HPDE6-E6E7 (cell line): Measurements from ENCODE around the gene ANKRD44.
"Not testable (repeated sequence)": the region's sequence is repeated elsewhere in the genome, so short reads cannot be mapped to it uniquely, and the experiment has no call there.

Experiments used
- DNase-seq: peaks from one replicate; pipeline ENCODE4 v3.0.0; 2011; ENCODE audit warnings: missing footprints; ENCODE audit errors: extremely low spot score

Gene ANKRD44

GRCh38 chr2:197076652-197077051, 233.9 kb downstream of the ANKRD44 start:
- no peak for DNase-seq

DNA sequence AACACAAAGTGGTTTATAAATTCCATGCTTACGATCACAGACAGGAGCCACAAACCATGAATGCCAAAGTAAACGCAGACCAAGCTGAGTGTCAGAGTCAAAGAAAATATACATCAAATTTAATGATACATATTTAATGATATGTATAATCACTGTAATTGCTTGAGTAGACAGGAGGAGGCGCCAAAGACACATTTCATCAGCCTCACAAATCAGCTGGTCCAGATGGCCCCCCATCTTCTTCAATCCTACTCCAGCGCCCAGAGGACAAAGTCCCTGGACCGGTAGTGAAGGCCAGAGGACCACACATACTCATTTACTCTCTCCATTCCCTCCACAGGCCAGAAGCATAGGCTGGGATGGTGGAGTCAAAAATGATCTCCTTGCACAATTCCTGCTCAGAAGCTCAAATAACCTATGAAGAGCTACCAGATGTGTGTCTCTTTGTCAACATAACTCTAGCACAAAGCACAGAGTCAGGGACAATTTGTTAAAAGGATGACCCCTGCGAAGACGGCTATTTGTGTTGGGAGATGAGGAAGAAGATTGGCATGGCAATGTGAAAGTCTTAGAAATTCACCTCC, 234.7 kb downstream of the ANKRD44 start:
- no peak for DNase-seq

DNA sequence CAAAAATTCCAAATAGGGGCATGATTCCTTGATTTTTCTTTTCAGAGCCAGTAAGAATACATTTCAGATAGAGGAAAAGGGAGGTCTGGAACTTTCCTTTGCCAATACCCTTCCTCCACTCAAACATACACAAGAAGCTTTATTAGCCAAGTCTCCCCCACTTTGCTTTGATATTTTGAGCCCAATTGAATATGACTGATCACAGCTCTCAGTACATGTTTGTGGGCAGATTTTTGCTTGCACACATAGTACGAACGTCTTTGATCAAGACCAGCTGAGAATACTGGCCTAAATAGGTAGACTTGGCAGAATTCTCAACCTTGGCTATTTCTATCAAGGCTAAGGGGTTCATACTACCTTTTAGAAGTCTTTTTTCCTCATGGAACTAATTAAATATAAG, 235.3 kb downstream of the ANKRD44 start:
- DNase-seq, result no peak

DNA sequence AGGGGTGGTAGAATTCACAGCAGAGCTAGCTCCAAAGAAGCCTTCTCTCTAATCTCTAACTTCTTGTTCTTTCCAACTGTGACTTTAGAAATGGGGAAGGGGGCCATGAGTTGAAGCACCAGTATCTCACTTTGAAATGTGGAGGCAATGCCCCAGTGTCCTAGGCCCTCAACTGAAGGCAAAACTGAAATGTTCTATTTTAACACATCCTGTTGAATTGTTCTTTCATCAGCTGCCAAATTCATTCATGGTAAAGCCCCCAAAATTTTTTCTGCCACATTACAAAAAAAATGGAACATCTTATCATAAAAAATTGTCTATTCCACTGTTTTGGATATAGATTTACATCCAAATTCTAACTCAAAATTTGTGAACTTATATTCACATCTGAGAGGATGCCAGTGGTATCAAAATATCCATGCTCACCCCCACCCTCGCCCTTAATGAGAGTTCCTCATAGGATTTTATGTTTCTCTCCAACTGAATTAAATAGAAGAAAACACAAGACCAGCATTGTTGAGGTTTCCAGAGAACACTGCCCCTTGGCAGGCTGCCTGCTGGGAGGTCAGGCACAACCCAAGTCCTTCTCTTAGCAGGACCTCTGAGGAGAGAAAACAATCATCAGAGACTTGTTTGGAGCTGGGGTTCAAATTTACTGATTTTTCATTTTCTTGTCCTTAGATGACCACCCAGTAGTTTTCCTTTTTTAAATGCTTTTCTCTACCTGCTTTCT, 236.7 kb downstream of the ANKRD44 start:
- no peak for DNase-seq

DNA sequence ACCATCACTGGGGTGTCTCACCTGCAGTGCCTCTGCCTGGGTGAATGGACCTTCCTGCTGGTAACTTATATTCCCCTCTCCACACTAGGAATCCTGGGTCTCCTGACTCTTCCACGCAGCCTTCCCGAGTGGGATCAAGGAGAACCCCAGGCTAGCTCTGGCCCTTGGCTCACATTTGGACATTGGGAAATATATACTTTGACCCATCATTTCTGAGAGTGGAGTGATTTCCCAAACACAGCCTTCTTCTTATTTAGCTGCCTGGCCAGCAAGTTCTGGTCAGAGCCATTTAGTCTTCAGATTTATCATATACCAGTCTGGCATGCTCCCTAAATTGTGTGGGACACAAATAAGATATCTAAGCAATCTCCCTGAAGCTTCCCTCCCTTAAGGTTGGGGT, 237.3 kb downstream of the ANKRD44 start:
- no peak for DNase-seq

DNA sequence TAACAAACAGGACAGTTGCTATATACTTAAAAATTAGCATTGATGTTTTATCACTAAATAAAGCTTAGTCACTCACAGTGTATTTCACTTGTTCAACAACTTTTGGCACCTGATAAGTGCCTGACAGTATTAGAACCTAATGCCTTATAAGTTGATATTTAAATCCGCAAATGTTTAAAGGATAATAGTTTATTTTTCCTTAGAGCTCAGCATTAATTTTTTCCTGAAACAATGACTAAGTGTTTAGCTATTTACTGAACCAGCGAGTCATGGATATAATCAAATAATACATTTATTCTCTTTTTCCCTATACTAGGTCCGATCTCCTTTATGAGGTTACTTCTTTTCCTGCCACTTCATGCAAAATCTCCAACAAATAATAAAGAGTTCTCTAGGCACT, 238.0 kb downstream of the ANKRD44 start:
- DNase-seq, result no peak

DNA sequence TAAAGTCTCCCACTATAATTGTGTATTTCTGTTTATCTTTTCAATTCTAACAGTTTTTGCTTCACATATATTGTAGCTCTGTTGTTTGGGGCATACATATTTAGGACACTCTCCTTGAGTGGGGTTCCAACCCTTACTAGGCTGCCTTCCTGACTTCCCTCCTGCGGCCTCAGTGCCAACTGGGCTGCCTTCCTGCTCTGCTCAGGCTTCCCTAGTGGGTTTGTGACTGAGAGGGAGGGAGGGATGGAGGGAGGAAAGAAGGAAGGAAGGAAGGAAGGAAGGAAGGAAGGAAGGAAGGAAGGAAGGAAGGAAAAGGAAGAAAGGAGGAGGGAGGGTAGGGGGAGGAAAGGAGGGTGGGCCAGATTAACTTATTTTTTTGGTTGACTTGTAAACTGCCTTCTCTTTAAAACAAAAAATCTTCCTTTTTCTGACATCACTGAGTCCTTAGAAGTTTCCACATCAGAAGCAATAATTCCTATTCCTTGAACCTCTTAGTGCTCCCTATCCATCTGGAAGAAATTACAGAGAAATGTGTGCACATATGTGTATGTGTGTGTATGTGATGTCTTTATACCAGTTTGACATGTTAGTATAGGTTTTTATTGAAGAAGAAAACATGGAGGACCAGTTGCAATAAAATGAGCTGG, 238.7 kb downstream of the ANKRD44 start:
- DNase-seq, result no peak

DNA sequence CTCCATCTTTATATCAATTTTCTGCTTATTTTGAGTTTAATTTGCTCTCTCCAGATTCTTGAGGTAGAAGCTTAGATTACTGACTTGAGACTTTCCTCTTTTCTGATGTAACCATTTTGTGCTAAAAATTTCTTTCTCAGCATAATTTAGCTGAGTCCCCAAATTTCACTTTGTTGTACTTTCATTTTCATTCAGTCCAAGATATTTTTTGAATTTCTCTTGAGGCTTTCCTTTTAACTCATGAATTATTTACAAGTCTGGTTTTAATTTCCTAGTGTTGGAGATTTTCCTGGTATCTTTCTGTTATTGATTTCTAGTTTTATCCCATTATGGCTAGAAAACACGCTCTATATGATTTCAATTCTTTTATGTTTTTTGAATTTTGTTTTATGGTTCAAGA, 239.4 kb downstream of the ANKRD44 start:
- DNase-seq, result no peak

DNA sequence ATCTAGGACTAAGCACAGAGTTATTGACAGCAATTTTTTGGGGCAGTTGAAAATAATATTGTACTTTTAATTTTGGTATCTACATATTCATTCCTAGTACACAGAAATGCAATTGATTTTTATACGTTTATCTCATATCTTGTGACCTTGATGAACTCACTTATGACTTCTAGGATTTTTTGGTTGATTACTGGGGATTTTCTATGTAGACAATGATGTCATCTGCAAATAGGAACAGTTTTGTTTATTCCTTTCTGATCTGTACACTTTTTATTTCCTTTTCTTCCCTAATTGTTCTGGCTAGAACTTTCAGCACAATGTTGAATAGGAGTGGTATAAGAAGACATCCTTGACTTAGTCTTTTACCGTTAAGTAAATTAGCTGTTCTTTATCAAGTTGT, 240.6 kb downstream of the ANKRD44 start:
- DNase-seq, result no peak

DNA sequence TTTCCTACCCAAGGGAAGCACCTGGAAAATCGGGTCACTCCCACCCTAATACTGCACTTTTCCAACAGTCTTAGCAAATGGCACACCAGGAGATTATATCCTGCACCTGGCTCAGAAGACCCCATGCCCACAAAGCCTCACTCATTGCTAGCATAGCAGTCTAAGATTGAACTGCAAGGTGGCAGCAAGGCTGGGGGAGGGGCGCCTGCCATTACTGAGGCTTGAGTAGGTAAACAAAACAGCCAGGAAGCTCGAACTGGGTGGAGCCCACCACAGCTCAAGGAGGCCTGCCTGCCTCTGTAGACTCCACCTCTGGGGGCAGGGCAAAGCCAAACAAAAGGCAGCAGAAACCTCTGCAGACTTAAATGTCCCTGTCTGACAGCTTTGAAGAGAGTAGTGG, 248.0 kb downstream of the ANKRD44 start:
- DNase-seq, result not testable (repeated sequence)

DNA sequence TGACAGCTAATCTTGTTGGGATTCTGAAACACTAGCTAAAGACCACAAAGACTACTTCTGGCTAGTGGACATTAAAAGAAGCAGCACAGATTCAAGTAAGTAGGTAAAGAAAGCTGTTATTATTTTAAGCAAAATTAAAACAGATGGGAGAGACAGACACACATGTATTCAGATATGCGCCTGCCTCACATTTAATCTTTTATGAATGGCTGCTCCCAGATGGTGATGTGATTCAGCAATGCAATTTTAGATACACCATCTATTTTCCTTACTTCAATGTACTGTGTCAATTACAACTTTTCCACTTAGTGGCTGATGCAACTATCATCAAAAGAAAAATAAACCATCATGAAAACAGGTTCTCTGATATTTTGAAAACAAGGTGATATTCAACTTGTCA, 251.1 kb downstream of the ANKRD44 start:
- no peak for DNase-seq

GRCh38 chr2:197058777-197059300, 251.7 kb downstream of the ANKRD44 start:
- DNase-seq, result no peak

GRCh38 chr2:197057959-197058358, 252.6 kb downstream of the ANKRD44 start:
- DNase-seq, result no peak

DNA sequence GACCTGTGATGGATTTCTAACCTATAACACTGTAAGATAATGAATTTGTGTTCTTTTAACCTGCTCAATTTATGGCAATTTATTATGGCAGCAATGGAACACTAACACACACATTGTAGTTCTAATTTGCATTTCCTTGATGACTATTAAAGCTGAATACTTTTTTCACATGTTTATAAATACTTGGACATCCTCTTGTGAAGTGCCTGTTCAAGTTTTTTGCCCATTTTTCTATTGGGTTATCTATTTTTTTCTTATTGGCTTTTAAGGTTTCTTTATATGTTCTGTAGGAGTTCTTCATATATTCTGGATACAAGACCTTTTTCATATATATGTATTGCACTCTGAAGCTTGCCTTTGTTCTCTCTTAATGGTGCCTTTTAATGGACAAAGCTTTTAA, 255.5 kb downstream of the ANKRD44 start:
- DNase-seq, result no peak

DNA sequence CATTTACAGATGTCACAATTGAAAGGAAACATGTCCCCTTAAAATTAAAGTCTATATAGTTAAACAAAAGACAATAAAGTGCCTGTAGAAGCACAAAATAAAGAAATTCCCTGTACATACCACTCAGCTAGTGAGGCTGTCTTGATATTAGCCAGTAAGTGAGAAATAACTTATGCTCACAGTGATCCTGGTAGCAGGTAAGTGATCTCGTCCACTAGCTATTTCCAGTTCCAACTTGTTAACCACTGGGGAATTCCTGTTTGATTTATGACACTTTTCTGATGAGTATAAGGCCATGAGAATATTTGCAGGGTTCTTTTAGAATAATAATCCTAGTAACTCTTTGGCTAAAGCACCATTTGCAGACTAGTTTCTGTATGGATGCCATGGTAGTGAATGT, 256.1 kb downstream of the ANKRD44 start:
- DNase-seq, result no peak

- DNase-seq, result no peak
These were observed 258.2 kb downstream of the ANKRD44 start for GRCh38 chr2:197052356-197052755.

GRCh38 chr2:197045115-197045514, 265.5 kb downstream of the ANKRD44 start:
- no peak for DNase-seq

- no peak for DNase-seq
These were observed 267.8 kb downstream of the ANKRD44 start for GRCh38 chr2:197042739-197043196.

DNA sequence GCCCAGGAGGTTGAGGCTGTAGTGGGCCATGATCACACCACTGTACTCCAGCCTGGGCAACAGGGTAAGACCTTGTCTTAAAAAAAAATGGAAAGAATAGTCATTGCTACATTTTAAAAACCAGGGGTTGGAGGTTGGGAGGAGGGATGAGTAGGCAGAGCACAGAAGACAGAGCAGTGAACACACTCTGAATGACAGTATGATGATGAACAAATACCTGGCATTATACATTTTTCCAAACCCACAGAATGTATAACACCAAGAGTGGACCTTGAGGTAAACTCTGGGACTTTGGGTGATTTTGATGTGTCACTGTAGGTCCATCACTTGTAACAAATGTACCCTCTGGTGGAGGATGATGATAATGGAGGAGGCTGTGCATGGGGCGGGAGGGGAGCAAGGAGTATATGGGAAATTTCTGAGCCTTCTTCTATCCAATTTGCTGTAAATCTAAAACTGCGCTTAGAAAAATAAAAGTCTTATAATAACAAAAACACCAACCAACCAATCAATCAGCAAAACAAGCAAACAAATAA, 272.6 kb downstream of the ANKRD44 start:
- DNase-seq, result no peak

GRCh38 chr2:197035002-197035401, 275.6 kb downstream of the ANKRD44 start:
- DNase-seq, result no peak

GRCh38 chr2:197034292-197034691, 276.3 kb downstream of the ANKRD44 start:
- DNase-seq, result no peak

DNA sequence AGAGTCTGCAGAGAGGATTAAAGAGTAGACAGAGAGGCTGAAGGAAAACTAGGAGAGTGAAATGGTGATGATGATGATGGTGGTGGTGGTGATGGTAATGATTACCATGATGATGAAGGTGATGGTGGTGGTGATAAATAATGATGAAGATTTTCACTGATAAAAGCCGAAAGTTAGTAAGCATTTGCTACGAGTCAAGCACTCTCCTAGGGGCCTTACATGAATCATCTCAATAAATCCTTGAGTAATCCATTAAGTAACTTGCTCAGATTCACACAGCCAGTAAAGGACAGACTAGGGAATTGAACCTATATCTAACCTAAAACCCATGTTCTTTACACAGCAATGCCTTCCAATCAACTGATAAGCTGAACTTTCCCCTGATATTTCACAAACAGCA, 277.4 kb downstream of the ANKRD44 start:
- no peak for DNase-seq

DNA sequence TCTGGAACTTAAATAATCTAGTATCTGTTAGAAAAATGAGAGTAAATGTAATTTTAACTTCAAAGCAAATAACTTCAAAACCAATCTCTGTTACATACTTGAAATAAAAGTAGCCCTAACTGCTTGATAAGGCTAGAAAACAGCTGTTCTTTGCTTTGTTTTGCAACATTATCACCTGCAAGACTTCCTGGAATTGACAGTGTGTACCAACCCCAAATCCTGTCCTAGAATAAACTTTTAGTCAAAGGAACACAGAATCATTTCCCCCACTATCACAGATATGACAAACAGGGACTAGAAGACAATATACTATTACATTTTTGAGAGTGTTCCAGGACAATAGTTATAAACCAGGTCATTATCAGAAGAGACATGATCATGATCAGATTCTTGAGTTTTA, 278.8 kb downstream of the ANKRD44 start:
- DNase-seq, result no peak
